Jurkat, Clone E6-1 (cell line): ENCODE results near the gene GAN.
"Not testable (repeated sequence)": the region's sequence is repeated elsewhere in the genome, so short reads cannot be mapped to it uniquely, and the experiment has no call there.

Experiments used
- DNase-seq: peaks from one replicate; pipeline ENCODE4 v3.0.0-alpha.2; 2011; ENCODE audit warnings: low read depth, low spot score
- H3K4me3 ChIP-seq: 2 replicates; pipeline ENCODE4 v1.5.1; 2011; ENCODE audit warnings: mild to moderate bottlenecking, low read length, control low read depth, moderate library complexity

The GAN gene

GRCh38 chr16:81337097-81337496, 22.3 kb downstream of the GAN start:
- H3K4me3 ChIP-seq, result no peak overlapping the region
- DNase-seq, result no peak

GRCh38 chr16:81345172-81345571, 30.4 kb downstream of the GAN start:
- DNase-seq, H3K4me3 ChIP-seq: not testable (repeated sequence)

DNA sequence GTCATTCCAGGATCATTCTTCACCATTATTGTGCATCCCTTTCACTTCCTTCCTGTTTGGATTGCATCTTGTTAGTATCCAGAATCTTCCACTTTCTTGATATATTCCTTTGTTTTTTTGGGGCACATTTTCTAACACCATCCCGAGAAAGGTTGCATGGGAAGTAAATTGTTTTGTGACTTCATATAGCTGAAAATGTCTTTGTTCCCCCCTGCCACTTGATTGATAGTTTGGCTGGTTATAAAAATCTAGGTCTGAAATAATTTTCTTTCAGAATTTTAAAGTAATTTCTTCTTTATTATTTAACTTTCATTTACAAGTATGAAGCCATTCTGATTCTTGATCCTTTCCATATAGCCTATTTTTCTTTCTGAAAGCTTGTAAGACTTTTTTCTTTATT, 32.7 kb downstream of the GAN start:
- no peak overlapping the region for H3K4me3 ChIP-seq

GRCh38 chr16:81349608-81350305, 35.0 kb downstream of the GAN start:
- no peak overlapping the region for H3K4me3 ChIP-seq
- DNase-seq, result no peak

More for the DNA sequence above, 32.7 kb downstream of the GAN start:
- DNase-seq, result no peak

- H3K4me3 ChIP-seq, result no peak overlapping the region
- no peak for DNase-seq
These were observed 35.5 kb downstream of the GAN start for GRCh38 chr16:81350306-81350615.

GRCh38 chr16:81353895-81354294, 39.1 kb downstream of the GAN start:
- H3K4me3 ChIP-seq, result no peak overlapping the region
- DNase-seq, result no peak

DNA sequence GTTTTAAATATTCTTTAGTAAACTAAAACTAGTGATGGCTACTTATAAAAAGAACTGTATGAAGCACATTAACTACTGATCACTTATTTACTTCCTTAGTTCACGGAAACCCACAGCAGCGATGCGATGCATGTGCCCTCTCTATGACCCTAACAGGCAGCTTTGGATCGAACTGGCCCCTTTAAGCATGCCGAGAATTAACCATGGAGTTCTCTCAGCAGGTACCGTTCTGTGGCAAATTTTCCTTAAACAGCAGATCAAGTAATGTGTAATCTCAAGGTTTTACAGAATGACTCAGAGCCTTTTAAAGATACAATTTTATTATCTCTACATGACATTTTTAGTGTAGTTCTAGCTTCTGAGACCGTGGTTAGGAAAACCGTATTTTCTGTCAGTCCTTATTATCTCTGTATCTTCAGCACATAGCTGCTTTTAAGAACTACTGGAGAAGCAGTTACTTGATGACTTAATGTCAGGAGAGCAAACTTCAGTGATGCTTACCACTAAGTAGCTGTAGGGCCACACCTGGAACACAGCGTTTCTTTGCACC, 43.0 kb downstream of the GAN start:
- no peak for DNase-seq

DNA sequence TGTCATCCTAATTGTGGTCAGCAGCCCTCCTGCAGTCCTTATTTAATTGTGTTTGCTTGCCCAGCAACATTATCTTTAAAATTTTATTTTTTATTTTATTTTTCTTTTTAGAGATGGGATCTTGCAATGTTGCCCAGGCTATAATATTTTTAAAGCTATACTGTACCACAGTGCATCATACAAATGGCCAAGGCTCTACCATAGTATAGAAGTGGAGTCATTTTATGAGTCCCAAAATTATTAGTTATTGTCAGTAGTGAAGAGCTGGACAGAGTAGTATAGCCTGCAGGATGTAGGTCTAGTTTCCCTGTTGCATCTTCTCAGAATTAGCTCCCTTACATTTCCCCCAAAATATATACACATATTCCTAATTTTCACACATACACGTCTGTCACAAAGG, 44.1 kb downstream of the GAN start:
- DNase-seq, result no peak
- no peak overlapping the region for H3K4me3 ChIP-seq

More for the DNA sequence above, 43.0 kb downstream of the GAN start:
- H3K4me3 ChIP-seq, result no peak overlapping the region

DNA sequence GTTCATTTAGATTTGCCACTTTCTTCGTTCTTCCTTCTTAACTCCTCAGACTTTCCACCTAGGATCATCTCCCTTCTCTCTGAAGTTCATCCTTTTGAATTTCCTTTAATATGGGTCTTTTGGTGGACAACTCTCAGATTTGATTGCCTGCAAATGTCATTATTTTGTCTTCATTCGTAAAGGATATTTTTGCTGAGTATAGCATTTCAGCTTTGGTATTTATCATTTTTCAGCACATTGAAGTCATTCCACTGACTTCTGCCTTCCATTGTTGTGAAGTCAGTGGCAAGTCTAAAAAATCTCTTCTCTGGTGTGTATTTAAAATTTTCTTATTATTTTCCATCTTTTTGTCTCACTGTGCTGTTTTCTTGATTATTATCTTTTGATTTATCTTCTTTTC, 45.4 kb downstream of the GAN start:
- no peak for DNase-seq
- no peak overlapping the region for H3K4me3 ChIP-seq

DNA sequence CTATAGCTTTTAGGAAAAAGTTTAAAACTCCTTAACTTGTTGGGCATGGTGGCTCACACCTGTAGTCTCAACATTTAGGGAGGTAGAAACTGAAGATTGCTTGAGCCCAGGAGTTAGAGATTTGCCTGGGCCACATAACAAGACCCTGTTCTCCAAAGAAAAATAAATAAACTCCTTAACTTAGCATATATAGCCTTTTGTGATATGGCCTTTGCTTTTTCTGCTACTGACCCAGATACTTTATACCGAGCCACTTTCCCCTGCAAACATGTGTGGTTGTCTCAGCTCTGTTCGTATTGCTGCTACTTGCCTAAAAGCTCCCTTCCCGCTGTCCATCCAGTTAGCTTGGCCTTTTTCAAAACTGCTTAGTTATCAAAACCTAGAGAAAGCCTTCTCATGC, 51.0 kb downstream of the GAN start:
- no peak overlapping the region for H3K4me3 ChIP-seq
- no peak for DNase-seq

DNA sequence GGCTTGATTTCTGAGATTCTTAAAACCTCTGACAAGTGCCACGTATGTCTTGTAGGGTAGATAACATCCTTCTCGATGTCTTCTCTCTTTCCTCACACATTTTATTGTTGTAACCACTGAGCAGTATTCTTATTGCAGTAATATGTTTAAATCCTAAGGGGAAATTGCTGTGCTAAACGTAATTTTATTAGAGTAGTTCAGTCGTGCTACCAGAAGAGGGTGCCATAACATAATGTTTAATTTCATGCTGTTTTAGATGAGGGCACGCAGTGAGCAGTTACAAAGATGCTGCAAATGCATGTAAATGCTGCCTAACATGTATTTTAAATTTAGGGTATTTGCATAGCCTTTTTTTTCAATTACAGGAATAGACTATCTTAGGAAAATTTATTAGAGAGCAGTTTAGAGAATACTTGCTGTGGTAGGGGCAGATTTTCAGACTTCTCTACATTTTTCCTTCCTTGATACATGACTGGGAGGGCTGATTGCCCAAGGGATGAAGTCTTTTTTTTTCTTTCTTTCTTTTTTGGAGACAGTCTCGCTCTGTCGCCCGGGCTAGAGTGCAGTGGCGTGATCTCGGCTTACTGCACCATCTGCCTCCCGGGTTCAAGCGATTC, 51.7 kb downstream of the GAN start:
- no peak overlapping the region for H3K4me3 ChIP-seq
- DNase-seq, result peak; percentile 48

- no peak overlapping the region for H3K4me3 ChIP-seq
These were observed 53.1 kb downstream of the GAN start for GRCh38 chr16:81367821-81368220.

GRCh38 chr16:81369888-81370504, 55.2 kb downstream of the GAN start:
- no peak for DNase-seq
- no peak overlapping the region for H3K4me3 ChIP-seq

More at GRCh38 chr16:81367821-81368220, 53.1 kb downstream of the GAN start:
- no peak for DNase-seq

DNA sequence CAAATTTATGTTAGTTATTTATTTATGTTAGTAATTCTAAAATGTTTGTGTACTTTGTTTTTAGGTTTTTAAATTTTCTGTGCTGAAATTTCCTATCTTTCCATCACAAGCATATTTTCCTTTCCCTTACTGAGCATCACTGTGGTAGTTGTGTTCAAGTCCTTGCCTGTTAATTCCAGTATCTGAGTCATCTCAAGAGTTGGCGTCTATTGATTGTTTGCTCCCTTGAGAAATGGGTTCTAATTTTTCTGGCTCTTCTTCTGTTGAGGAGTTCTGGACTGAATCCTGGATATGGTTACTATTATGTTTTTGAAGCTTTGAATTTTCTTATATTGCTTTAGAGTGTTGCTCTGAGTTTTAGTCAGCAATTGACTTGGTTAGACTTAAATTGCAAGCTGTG, 56.3 kb downstream of the GAN start:
- no peak for DNase-seq
- no peak overlapping the region for H3K4me3 ChIP-seq

DNA sequence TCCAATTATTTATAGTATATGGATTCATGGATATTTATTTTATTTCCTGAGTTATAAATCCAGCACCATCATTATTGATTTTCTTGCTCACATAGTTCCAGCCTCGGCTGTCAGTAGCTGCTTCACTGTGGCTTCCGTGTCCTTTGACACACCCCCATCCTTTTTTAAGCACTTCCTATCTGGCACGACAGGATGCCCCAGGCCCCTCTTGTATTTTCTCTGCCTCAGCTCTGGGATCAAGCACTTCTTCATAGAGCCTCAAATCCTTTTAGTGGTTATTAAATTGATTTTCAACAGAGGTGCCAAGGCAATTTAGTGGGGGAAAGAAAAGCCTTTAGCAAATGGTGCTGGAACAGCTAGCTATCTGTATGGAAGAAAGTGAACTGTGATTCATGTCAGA, 59.8 kb downstream of the GAN start:
- DNase-seq, result no peak
- H3K4me3 ChIP-seq, result no peak overlapping the region

DNA sequence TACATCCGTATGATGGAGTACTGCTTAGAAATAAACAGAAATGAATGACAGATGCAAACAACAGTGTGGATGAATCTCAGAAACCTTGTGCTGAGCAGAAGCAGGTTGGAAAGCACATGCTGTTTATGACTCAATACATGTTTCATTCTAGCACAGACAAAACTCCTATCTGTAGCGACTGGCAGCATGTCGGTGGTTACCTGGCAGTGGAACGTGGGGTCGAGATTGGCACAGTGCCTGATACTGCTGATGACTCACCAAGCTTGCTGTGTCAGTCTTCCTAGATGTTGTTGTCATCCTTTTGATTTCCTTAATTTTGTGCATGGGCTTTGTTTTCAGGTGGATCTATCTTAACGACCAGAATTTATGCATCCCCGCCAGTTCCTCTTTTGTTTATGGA, 62.1 kb downstream of the GAN start:
- no peak for DNase-seq
- H3K4me3 ChIP-seq, result no peak overlapping the region

DNA sequence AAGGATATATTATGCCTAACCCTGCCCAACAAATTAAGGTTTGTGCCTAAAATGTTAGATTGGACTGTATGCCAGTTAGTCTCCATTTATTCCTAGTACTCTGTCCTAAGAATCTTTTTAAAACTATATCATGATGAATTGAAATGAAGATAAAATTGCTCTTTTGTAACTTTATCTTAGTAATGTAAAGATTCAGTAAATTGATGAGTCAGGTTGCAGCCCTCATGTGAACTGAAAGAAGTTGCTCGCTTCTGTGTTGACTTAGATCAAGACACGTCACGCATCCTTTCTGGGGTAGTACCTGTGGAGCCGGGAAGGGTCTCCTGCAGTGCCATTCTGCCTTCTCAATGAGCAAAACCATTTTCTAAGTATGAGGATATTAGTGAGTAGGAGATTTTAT, 63.3 kb downstream of the GAN start:
- no peak overlapping the region for H3K4me3 ChIP-seq
- no peak for DNase-seq

- no peak for DNase-seq
- no peak overlapping the region for H3K4me3 ChIP-seq
These were observed 66.2 kb downstream of the GAN start for GRCh38 chr16:81380932-81381331.

- no peak for DNase-seq
- H3K4me3 ChIP-seq, result no peak overlapping the region
These were observed 69.2 kb downstream of the GAN start for GRCh38 chr16:81384006-81384405.

- DNase-seq, result no peak
- H3K4me3 ChIP-seq, result no peak overlapping the region
These were observed 70.4 kb downstream of the GAN start for GRCh38 chr16:81385031-81385756.
